SK-N-SH (cell line): ENCODE measurements around the gene GOPC. TPM values are rescaled to one million over a fixed set of nuclear protein-coding genes. Genes with fewer than 3 reads are reported as not detected.

Experiments used
- CTCF ChIA-PET: fragments of 300-600, 350-600 bp; formaldehyde crosslinking; extraction: SDS; loops from one replicate; lab custom pipeline; 2021; lab: Yijun Ruan, JAX
- POLR2A ChIA-PET: fragments of 350-600 bp; sonication (Branson Sonifier 250); formaldehyde crosslinking; extraction: SDS; loops from one replicate; lab custom pipeline; 2020; ENCODE audit warnings: antibody characterized with exemption, inconsistent platforms; lab: Yijun Ruan, JAX
- DNase-seq: peaks from one replicate; pipeline ENCODE4 v3.0.0; 2012
- H2AFZ ChIP-seq: fragments of 200-600 bp; sonication (generic); 2 replicates; pipeline ENCODE4 v1.8.1; 2016; ENCODE audit warnings: antibody characterized with exemption, mild to moderate bottlenecking, low read depth
- H3F3A ChIP-seq: fragments of 200-600 bp; sonication (generic); replicated peaks from 2 replicates; pipeline ENCODE3; 2016; ENCODE audit warnings: antibody characterized with exemption, mild to moderate bottlenecking; ENCODE audit not compliant: insufficient read depth
- H3K27ac ChIP-seq, 2 experiments: fragments of 200-500 bp in 1 of 2; fragments of 200-600 bp in 1 of 2; sonication (Bioruptor generic) in 1 of 2; sonication (generic), shearing (Covaris generic) in 1 of 2; 2 replicates each; pipeline versions ENCODE4 v1.5.1 to v1.6.1; 2014 to 2016; ENCODE audit warnings: low read depth in 2 of 2, inconsistent platforms in 1 of 2, low read length in 1 of 2, mild to moderate bottlenecking in 1 of 2, mixed read lengths in 1 of 2
- H3K27me3 ChIP-seq: fragments of 200-600 bp; sonication (generic), shearing (Covaris generic); 2 replicates; pipeline ENCODE4 v1.6.1; 2016; ENCODE audit warnings: mixed run types; ENCODE audit not compliant: insufficient read depth
- H3K36me3 ChIP-seq, 2 experiments: fragments of 200-500 bp in 1 of 2; fragments of 200-600 bp in 1 of 2; sonication (Bioruptor generic) in 1 of 2; sonication (generic) in 1 of 2; replicated peaks in 1 of 2; 2 replicates each; pipeline versions ENCODE3 to v1.5.1; 2014 to 2016; ENCODE audit warnings: low read length in 1 of 2, mild to moderate bottlenecking in 1 of 2; ENCODE audit not compliant: insufficient read depth in 2 of 2, control insufficient read depth in 1 of 2
- H3K4me1 ChIP-seq, 2 experiments: fragments of 200-500 bp in 1 of 2; fragments of 200-600 bp in 1 of 2; sonication (Bioruptor generic) in 1 of 2; sonication (generic), shearing (Covaris generic) in 1 of 2; 2 replicates each; pipeline versions ENCODE4 v1.5.1 to v1.6.1; 2014 to 2016; ENCODE audit warnings: low read depth in 1 of 2, low read length in 1 of 2, mixed run types in 1 of 2; ENCODE audit not compliant: insufficient read depth in 2 of 2, control insufficient read depth in 1 of 2
- H3K4me2 ChIP-seq: fragments of 200-600 bp; sonication (generic), shearing (Covaris generic); 2 replicates; pipeline ENCODE4 v1.6.1; 2017; ENCODE audit warnings: mixed run types
- H3K4me3 ChIP-seq, 2 experiments: fragments of 200-500 bp in 1 of 2; fragments of 200-600 bp in 1 of 2; sonication (Bioruptor generic) in 1 of 2; sonication (generic), shearing (Covaris generic) in 1 of 2; 2 replicates each; pipeline versions ENCODE4 v1.5.1 to v1.8.1; 2014 to 2016; ENCODE audit warnings: low read depth in 2 of 2, inconsistent platforms in 1 of 2, low read length in 1 of 2, mild to moderate bottlenecking in 1 of 2, mixed read lengths in 1 of 2, moderate library complexity in 1 of 2
- H3K79me2 ChIP-seq: fragments of 200-600 bp; sonication (generic); 2 replicates; pipeline ENCODE4 v1.8.1; 2017; ENCODE audit warnings: mild to moderate bottlenecking; ENCODE audit not compliant: insufficient read depth
- H3K9ac ChIP-seq: fragments of 200-600 bp; sonication (generic); 2 replicates; pipeline ENCODE4 v1.6.1; 2017; ENCODE audit warnings: mixed run types
- H3K9me2 ChIP-seq: fragments of 200-600 bp; sonication (generic); 2 replicates; pipeline ENCODE4 v1.6.1; 2017; ENCODE audit warnings: mixed run types
- H3K9me3 ChIP-seq: fragments of 200-600 bp; sonication (generic); 2 replicates; pipeline ENCODE4 v1.6.1; 2017; ENCODE audit warnings: mixed run types, mild to moderate bottlenecking, moderate library complexity
- H4K20me1 ChIP-seq: fragments of 200-600 bp; sonication (generic); 2 replicates; pipeline ENCODE4 v1.6.1; 2017; ENCODE audit warnings: mild to moderate bottlenecking, mixed run types; ENCODE audit not compliant: insufficient read depth
- CHD2 ChIP-seq: fragments of 150-350 bp; IDR thresholded peaks from 2 replicates; pipeline ENCODE4 v1.6.1; 2018; ENCODE audit warnings: low read length; ENCODE audit not compliant: partially characterized antibody
- EZH2phosphoT487 ChIP-seq: fragments of 200-600 bp; sonication (generic); IDR thresholded peaks from 2 replicates; pipeline ENCODE4 v1.6.1; 2017; ENCODE audit warnings: low read depth, mixed run types, mild to moderate bottlenecking, antibody characterized with exemption, moderate library complexity, borderline replicate concordance
- FOXJ3 ChIP-seq: sonication (generic); formaldehyde crosslinking; IDR thresholded peaks from 2 replicates; pipeline ENCODE4 v1.5.1; 2020; ENCODE audit warnings: mild to moderate bottlenecking, missing genetic modification reagents
- FOXM1 ChIP-seq: IDR thresholded peaks from 2 replicates; pipeline ENCODE4 v1.4.0; 2012; ENCODE audit warnings: low read depth, mild to moderate bottlenecking
- GABPA ChIP-seq: IDR thresholded peaks from 2 replicates; pipeline ENCODE4 v1.4.0; 2012; ENCODE audit warnings: low read depth, mild to moderate bottlenecking
- GATA2 ChIP-seq: sonication (generic); formaldehyde crosslinking; IDR thresholded peaks from 2 replicates; pipeline ENCODE4 v1.5.0; 2020; ENCODE audit warnings: mild to moderate bottlenecking, missing genetic modification reagents
- IRF3 ChIP-seq: fragments of 150-350 bp; IDR thresholded peaks from 2 replicates; pipeline ENCODE4 v1.6.1; 2016; ENCODE audit warnings: mild to moderate bottlenecking, low read depth, low read length
- MEF2A ChIP-seq: IDR thresholded peaks from 2 replicates; pipeline ENCODE4 v1.4.0; 2012; ENCODE audit warnings: low read depth, borderline replicate concordance
- NFIC ChIP-seq: IDR thresholded peaks from 2 replicates; pipeline ENCODE4 v1.4.0; 2012; ENCODE audit warnings: borderline replicate concordance
- NRF1 ChIP-seq: IDR thresholded peaks from 2 replicates; pipeline ENCODE4 v1.6.1; 2012; ENCODE audit warnings: low read depth, mild to moderate bottlenecking, low read length
- POLR2AphosphoS5 ChIP-seq: IDR thresholded peaks from 2 replicates; pipeline ENCODE4 v1.6.1; 2012; ENCODE audit warnings: low read depth, low read length
- REST ChIP-seq: IDR thresholded peaks from 2 replicates; pipeline ENCODE4 v1.6.1; 2012; ENCODE audit warnings: mild to moderate bottlenecking, low read depth, low read length, moderate library complexity
- SIN3A ChIP-seq: IDR thresholded peaks from 2 replicates; pipeline ENCODE4 v1.6.1; 2012; ENCODE audit warnings: low read depth, mild to moderate bottlenecking, low read length, moderate library complexity, borderline replicate concordance
- TAF1 ChIP-seq: IDR thresholded peaks from 2 replicates; pipeline ENCODE4 v1.6.1; 2012; ENCODE audit warnings: low read depth, mild to moderate bottlenecking, low read length, moderate library complexity, borderline replicate concordance
- TEAD4 ChIP-seq: IDR thresholded peaks from 2 replicates; pipeline ENCODE4 v1.4.0; 2012; ENCODE audit warnings: mild to moderate bottlenecking, borderline replicate concordance; ENCODE audit not compliant: insufficient read depth
- YY1 ChIP-seq: IDR thresholded peaks from 2 replicates; pipeline ENCODE4 v1.4.0; 2012; ENCODE audit warnings: low read depth, mild to moderate bottlenecking
- ZBTB33 ChIP-seq: IDR thresholded peaks from 2 replicates; pipeline ENCODE4 v1.4.0; 2012; ENCODE audit warnings: low read depth, borderline replicate concordance
- polyA plus RNA-seq, 3 experiments: library from polyadenylated mRNA; depleted of rRNA; stranded (reverse); fragments of >200 nt; gene quantifications; 2 replicates each; pipeline ENCODE4 v1.2.3, GENCODE V29; 2012
- TF ChIP-seq, protein P1 (sequence below): IDR thresholded peaks from 2 replicates; pipeline ENCODE4 v1.4.0; 2012; ENCODE audit warnings: low read depth, borderline replicate concordance
- TF ChIP-seq, protein P2 (sequence below): fragments of 200-600 bp; sonication (generic); IDR thresholded peaks from 2 replicates; pipeline ENCODE4 v1.6.1; 2017; ENCODE audit warnings: antibody characterized with exemption, mild to moderate bottlenecking, moderate library complexity
- TF ChIP-seq, protein P3 (sequence below): IDR thresholded peaks from 2 replicates; pipeline ENCODE4 v1.4.0; 2012; ENCODE audit warnings: low read depth

The GOPC gene
- polyA plus RNA-seq, 1 of the 3 experiments (the other 2 are of a cell fraction), result 20.8 TPM

- Histone ChIP-seq H3K27me3 (no peaks in the 10 kb centered on the region), H2AFZ (no peak overlapping the region), H3K9me3 (peaks cover 15% of the 10 kb centered on the region; the same call in 1 of the 2 replicates), H3K9me2 (no peaks in the 10 kb centered on the region), H3K4me1 (no peaks in the 10 kb centered on the region), H3K4me2 (no peak overlapping the region), H3K79me2 (no peaks in the 10 kb centered on the region), H4K20me1 (no peaks in the 10 kb centered on the region), H3F3A (no peaks in the 10 kb centered on the region), H3K9ac (no peak overlapping the region), H3K36me3 (peaks cover 0 to 2% of the 10 kb centered on the region in 2 experiments), H3K27ac (no peak overlapping the region), H3K4me3 (no peak overlapping the region)
- no peak for DNase-seq
- TF ChIP-seq EZH2phosphoT487 (no peak), GABPA (no peak), FOXM1 (no peak), YY1 (no peak), CHD2 (no peak), TEAD4 (no peak), FOXJ3 (no peak), NFIC (no peak), ZBTB33 (no peak), NRF1 (no peak), IRF3 (no peak), POLR2AphosphoS5 (no peak), MEF2A (no peak), REST (no peak), SIN3A (no peak), TAF1 (no peak), GATA2 (no peak)
- TF ChIP-seq, protein P1, sequence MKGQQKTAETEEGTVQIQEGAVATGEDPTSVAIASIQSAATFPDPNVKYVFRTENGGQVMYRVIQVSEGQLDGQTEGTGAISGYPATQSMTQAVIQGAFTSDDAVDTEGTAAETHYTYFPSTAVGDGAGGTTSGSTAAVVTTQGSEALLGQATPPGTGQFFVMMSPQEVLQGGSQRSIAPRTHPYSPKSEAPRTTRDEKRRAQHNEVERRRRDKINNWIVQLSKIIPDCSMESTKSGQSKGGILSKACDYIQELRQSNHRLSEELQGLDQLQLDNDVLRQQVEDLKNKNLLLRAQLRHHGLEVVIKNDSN, result no peak
- TF ChIP-seq, protein P2, sequence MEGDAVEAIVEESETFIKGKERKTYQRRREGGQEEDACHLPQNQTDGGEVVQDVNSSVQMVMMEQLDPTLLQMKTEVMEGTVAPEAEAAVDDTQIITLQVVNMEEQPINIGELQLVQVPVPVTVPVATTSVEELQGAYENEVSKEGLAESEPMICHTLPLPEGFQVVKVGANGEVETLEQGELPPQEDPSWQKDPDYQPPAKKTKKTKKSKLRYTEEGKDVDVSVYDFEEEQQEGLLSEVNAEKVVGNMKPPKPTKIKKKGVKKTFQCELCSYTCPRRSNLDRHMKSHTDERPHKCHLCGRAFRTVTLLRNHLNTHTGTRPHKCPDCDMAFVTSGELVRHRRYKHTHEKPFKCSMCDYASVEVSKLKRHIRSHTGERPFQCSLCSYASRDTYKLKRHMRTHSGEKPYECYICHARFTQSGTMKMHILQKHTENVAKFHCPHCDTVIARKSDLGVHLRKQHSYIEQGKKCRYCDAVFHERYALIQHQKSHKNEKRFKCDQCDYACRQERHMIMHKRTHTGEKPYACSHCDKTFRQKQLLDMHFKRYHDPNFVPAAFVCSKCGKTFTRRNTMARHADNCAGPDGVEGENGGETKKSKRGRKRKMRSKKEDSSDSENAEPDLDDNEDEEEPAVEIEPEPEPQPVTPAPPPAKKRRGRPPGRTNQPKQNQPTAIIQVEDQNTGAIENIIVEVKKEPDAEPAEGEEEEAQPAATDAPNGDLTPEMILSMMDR, result no peak
- TF ChIP-seq, protein P3, sequence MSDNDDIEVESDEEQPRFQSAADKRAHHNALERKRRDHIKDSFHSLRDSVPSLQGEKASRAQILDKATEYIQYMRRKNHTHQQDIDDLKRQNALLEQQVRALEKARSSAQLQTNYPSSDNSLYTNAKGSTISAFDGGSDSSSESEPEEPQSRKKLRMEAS, result no peak
- POLR2A ChIA-PET, result no interaction called here
- CTCF ChIA-PET, result no interaction called here
Measured at GRCh38 chr6:117627533-117627932, 25.2 kb upstream of the GOPC start.
